ENCODE results near the gene DENND11. TPM values are rescaled to one million over a fixed set of nuclear protein-coding genes. Genes with fewer than 3 reads are reported as not detected.

The DENND11 gene
- total RNA-seq, 1 experiment from 2014 or later = 33.0 TPM

DNA sequence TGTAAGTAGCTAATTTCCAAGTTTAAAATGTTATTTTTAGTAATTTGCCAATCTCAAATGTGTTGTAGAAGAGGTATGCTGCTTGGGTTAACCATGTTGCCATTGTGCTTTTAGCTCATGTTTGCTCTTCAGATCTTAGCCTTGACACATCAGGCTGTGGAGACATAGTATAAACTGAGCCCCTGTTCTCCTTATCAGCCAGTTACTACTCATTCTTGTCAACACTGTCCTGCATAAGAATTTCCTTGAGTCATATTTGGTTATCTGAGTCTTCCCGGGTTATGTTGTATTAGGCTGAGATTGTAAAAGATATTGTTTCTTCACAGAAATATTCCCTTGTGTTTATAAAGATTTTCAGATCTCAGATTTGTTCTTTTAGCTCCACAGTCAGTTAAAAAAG, 40.3 kb upstream of the DENND11 start:
- CTCF ChIA-PET = interaction anchor here (1.0 kb wide), 1 partner anchor 44 kb away, joined by 5 read pairs; no protein-coding TSS in a partner anchor
- 0 out of 2 replicates have a peak, but pooled peaks cover 5% of the 10 kb centered on the region for H3K4me1 ChIP-seq
- H3K4me1 Mint-ChIP-seq (ENCODE audit: low read depth, unreplicated experiment) = peaks cover 24% of the 10 kb centered on the region
- intact Hi-C loops (cut with micrococcal nuclease; ENCODE audit: unreplicated experiment) = no loop called here
- TF ChIP-seq CTCF (IDR thresholded peaks at IDR 0.05; ENCODE audit: insufficient read depth in 1 of 2, low read depth in 1 of 2, low read length in 1 of 2, severe bottlenecking in 1 of 2, unreplicated experiment in 1 of 2) = no peak
- H3K27me3 ChIP-seq (replicated peaks; ENCODE audit: control insufficient read depth, insufficient read depth, low read length) = no peaks in the 10 kb centered on the region
- H3K27me3 Mint-ChIP-seq (ENCODE audit: insufficient read depth, unreplicated experiment) = no peaks in the 10 kb centered on the region
- POLR2A ChIA-PET = no interaction called here
- BruUV-seq (replicated peaks) = no TSS peak
- peaks cover 74% of the 10 kb centered on the region for H3K36me3 Mint-ChIP-seq (ENCODE audit: insufficient read depth, unreplicated experiment)
- H3K4me3 Mint-ChIP-seq (ENCODE audit: unreplicated experiment) = no peak overlapping the region
- no peaks in the 10 kb centered on the region for H3K9me3 Mint-ChIP-seq (ENCODE audit: unreplicated experiment)
- no peaks in the 10 kb centered on the region for H3K9me3 ChIP-seq
- H3K27ac Mint-ChIP-seq (ENCODE audit: unreplicated experiment) = no peak overlapping the region
- DNase-seq = no peak
- H3K36me3 ChIP-seq (ENCODE audit: control insufficient read depth, insufficient read depth, low read length) = peaks cover 5% of the 10 kb centered on the region
- no peak overlapping the region for H3K4me3 ChIP-seq (ENCODE audit: low read depth, low read length)

DNA sequence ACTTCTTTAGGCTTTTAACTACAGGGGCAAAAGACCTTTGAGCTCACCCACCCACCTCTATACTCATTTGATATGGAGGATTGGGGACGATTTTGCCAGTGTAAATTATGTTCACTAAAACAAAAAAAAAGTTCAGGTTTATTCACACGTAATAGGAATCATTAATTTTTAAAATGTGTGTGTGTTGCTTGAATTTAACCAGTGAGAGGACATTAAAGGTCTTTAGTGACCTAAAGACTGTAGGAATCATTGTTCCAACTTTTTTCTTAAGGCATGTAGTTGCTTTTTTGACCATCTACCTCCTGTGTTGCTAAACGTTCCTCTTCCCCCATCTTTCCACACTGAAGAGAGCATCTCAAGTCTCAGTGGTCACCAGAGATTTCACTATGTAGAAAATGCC, 37.3 kb upstream of the DENND11 start:
- intact Hi-C loops (cut with micrococcal nuclease; ENCODE audit: unreplicated experiment) = loop anchor here (2.0 to 5.0 kb wide), 2 partner anchors 36 to 448 kb away; partner anchors contain the start of gene DENND11

DNA sequence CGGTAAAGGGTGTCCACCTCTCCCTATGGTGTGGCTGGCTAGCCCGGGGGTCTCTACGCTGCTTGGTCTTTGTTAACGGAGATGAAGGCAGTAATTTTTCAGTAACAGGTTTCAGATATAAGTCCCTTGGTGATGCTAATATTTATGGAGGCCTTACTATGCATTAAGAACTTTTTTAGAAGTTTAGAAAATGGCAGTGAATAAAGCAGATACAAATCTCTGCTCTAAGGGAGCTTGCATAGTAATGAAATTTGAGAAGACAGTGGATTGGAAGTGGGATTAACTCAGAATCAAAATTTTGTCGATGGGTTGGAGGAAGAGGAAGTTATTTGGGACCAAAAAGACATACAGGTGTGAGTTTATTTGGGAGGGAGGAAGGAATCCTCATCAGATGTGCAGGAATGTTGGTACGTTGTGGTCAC, 36.6 kb upstream of the DENND11 start:
- POLR2A ChIA-PET = interaction anchor here (1.0 to 1.6 kb wide), 2 partner anchors 24 to 84 kb away, joined by 12 to 16 read pairs; no protein-coding TSS in a partner anchor

More for the DNA sequence above, 37.3 kb upstream of the DENND11 start:
- ChIA-PET CTCF (interaction anchor here (1.6 to 3.9 kb wide), 2 partner anchors 38 to 84 kb away, joined by 7 to 65 read pairs; no protein-coding TSS in a partner anchor), POLR2A (no interaction called here)
- Histone ChIP-seq H3K36me3 (ENCODE audit: control insufficient read depth, insufficient read depth, low read length) (peaks cover 3% of the 10 kb centered on the region), H3K9me3 (no peaks in the 10 kb centered on the region), H3K27me3 (replicated peaks; ENCODE audit: control insufficient read depth, insufficient read depth, low read length) (no peaks in the 10 kb centered on the region), H3K4me3 (ENCODE audit: low read depth, low read length) (peak overlapping the region; percentile 87), H3K4me1 (0 out of 2 replicates have a peak, but pooled peaks cover 5% of the 10 kb centered on the region)
- no peak for DNase-seq
- BruUV-seq (replicated peaks) = no TSS peak
- H3K27me3 Mint-ChIP-seq (ENCODE audit: insufficient read depth, unreplicated experiment) = no peaks in the 10 kb centered on the region
- peaks cover 53% of the 10 kb centered on the region for H3K36me3 Mint-ChIP-seq (ENCODE audit: insufficient read depth, unreplicated experiment)
- peak overlapping the region; percentile 59 for H3K27ac Mint-ChIP-seq (ENCODE audit: unreplicated experiment)
- no peaks in the 10 kb centered on the region for H3K9me3 Mint-ChIP-seq (ENCODE audit: unreplicated experiment)
- no peak for TF ChIP-seq CTCF (IDR thresholded peaks at IDR 0.05; ENCODE audit: insufficient read depth in 1 of 2, low read depth in 1 of 2, low read length in 1 of 2, severe bottlenecking in 1 of 2, unreplicated experiment in 1 of 2)
- peaks cover 24% of the 10 kb centered on the region for H3K4me1 Mint-ChIP-seq (ENCODE audit: low read depth, unreplicated experiment)
- peak overlapping the region; percentile 87 for H3K4me3 Mint-ChIP-seq (ENCODE audit: unreplicated experiment)

More for the DNA sequence above, 36.6 kb upstream of the DENND11 start:
- H3K4me3 Mint-ChIP-seq (ENCODE audit: unreplicated experiment) = peak overlapping the region; percentile 87
- CTCF ChIA-PET = interaction anchor here (1.0 to 3.9 kb wide), 8 partner anchors 23 to 84 kb away, joined by 3 to 65 read pairs (median 6); no protein-coding TSS in a partner anchor
- no peaks in the 10 kb centered on the region for H3K9me3 Mint-ChIP-seq (ENCODE audit: unreplicated experiment)
- H3K4me1 Mint-ChIP-seq (ENCODE audit: low read depth, unreplicated experiment) = peaks cover 24% of the 10 kb centered on the region
- BruUV-seq (replicated peaks) = TSS peak; percentile 74
- H3K27me3 Mint-ChIP-seq (ENCODE audit: insufficient read depth, unreplicated experiment) = no peaks in the 10 kb centered on the region
- TF ChIP-seq CTCF (IDR thresholded peaks at IDR 0.05; ENCODE audit: insufficient read depth in 1 of 2, low read depth in 1 of 2, low read length in 1 of 2, severe bottlenecking in 1 of 2, unreplicated experiment in 1 of 2) = no peak
- H3K36me3 Mint-ChIP-seq (ENCODE audit: insufficient read depth, unreplicated experiment) = peaks cover 46% of the 10 kb centered on the region
- peak overlapping the region; percentile 87 for H3K4me3 ChIP-seq (ENCODE audit: low read depth, low read length)
- H3K4me1 ChIP-seq = 0 out of 2 replicates have a peak, but pooled peaks cover 5% of the 10 kb centered on the region
- intact Hi-C loops (cut with micrococcal nuclease; ENCODE audit: unreplicated experiment) = loop anchor here (1.0 to 5.0 kb wide), 4 partner anchors 24 to 449 kb away; partner anchors contain the start of gene DENND11
- no peaks in the 10 kb centered on the region for H3K9me3 ChIP-seq
- DNase-seq = no peak
- peak overlapping the region; percentile 98 for H3K27ac Mint-ChIP-seq (ENCODE audit: unreplicated experiment)
- peaks cover 3% of the 10 kb centered on the region for H3K36me3 ChIP-seq (ENCODE audit: control insufficient read depth, insufficient read depth, low read length)
- H3K27me3 ChIP-seq (replicated peaks; ENCODE audit: control insufficient read depth, insufficient read depth, low read length) = no peaks in the 10 kb centered on the region
